Uterus (tissue), 4 donors: ENCODE data around the gene ZFP36L2. TPM values are rescaled to one million over a fixed set of nuclear protein-coding genes. Genes with fewer than 3 reads are reported as not detected.
A peak's percentile ranks its signal among the peaks of the same experiment; 100 is the strongest.

Experiments used
- DNase-seq, 2 donors: peaks; one replicate each; pipeline ENCODE4 v3.0.0-alpha.2; 2019 to 2020
- H3K27ac ChIP-seq, 2 donors: fragments of 200-600 bp; sonication (generic); 1 replicate in 1 of 2; 2 replicates in 1 of 2; pipeline ENCODE4 v1.5.1; 2016 to 2018
- H3K27me3 ChIP-seq, 2 donors: fragments of 200-600 bp; sonication (generic); one replicate each; pipeline ENCODE4 v1.5.1; 2018 to 2019; ENCODE audit warnings: control low read depth in 1 of 2
- H3K36me3 ChIP-seq, 2 donors: fragments of 200-600 bp; sonication (generic); one replicate each; pipeline ENCODE4 v1.5.1; 2019; ENCODE audit warnings: control low read depth in 1 of 2
- H3K4me1 ChIP-seq, 2 donors: fragments of 200-600 bp; sonication (generic); one replicate each; pipeline ENCODE4 v1.5.1; 2018 to 2019; ENCODE audit warnings: control low read depth in 1 of 2
- H3K4me3 ChIP-seq, 2 donors: fragments of 200-600 bp; sonication (generic); 1 replicate in 1 of 2; 2 replicates in 1 of 2; pipeline ENCODE4 v1.5.1; 2018 to 2019; ENCODE audit warnings: mild to moderate bottlenecking in 1 of 2
- H3K9me3 ChIP-seq, 2 donors: fragments of 200-600 bp; sonication (generic); one replicate each; pipeline ENCODE4 v1.5.1; 2019; ENCODE audit warnings: control low read depth in 1 of 2
- POLR2A ChIP-seq, 2 donors: fragments of 450-650 bp; IDR thresholded peaks; one replicate each; pipeline ENCODE4 v1.6.1; 2016; ENCODE audit warnings: antibody characterized with exemption in 2 of 2, mild to moderate bottlenecking in 1 of 2, moderate library complexity in 1 of 2
- intact Hi-C: fragments of 100-400 bp; cut with DNase I; formaldehyde crosslinking; loops from one replicate; pipeline ENCODE4 v1.15.1; 2023; ENCODE audit warnings: low total_unique reads
- total RNA-seq, 4 donors: library from RNA; depleted of rRNA in 3 of 4; stranded (reverse); fragments of >200 nt in 3 of 4; gene quantifications; one replicate each; pipeline versions ENCODE4 v1.1.0 to v1.2.4, GENCODE V29; 2014 to 2023
- TF ChIP-seq, protein P1 (sequence below), 4 experiments: fragments of 200-600 bp in 2 of 4; fragments of 450-650 bp in 2 of 4; sonication (generic) in 2 of 4; IDR thresholded peaks; one replicate each; pipeline ENCODE4 v1.5.1; 2016 to 2019; ENCODE audit warnings: antibody characterized with exemption in 4 of 4, mild to moderate bottlenecking in 2 of 4, moderate library complexity in 1 of 4
- donor health status: DM: yes; HTN: yes; CAD: no.

ZFP36L2 gene, protein sequence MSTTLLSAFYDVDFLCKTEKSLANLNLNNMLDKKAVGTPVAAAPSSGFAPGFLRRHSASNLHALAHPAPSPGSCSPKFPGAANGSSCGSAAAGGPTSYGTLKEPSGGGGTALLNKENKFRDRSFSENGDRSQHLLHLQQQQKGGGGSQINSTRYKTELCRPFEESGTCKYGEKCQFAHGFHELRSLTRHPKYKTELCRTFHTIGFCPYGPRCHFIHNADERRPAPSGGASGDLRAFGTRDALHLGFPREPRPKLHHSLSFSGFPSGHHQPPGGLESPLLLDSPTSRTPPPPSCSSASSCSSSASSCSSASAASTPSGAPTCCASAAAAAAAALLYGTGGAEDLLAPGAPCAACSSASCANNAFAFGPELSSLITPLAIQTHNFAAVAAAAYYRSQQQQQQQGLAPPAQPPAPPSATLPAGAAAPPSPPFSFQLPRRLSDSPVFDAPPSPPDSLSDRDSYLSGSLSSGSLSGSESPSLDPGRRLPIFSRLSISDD
- total RNA-seq = 100 to 1,000 TPM in 1 of 4 donors, 10 to 100 TPM in 3; 18.2 to 209 (median 67.2) TPM

DNA sequence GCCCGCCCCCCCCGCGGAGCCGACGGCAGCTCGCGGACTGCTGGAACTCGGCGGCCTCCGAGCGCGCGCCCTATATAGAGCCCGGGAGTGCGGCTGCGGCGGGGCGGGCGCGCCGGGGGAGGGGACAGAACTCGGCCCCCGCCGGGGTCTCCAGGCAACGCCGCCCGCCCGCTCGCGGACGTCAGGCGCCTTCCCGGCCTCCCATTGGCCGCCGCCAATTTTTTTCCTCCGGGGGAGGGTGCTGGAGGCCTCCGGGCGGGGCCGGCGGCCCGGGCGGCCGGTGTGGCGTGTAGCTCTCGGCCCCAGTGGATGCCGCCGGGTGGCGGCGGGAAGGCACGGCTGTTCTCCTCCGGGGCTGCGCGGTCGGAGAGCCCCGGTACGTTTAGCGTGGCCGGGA, at the start of gene ZFP36L2:
ZFP36L2 (minus strand) TSS at position 49 of the 397 bp plus-strand sequence. CDS start 291 bp downstream, outside the sequence.
- Histone ChIP-seq H3K4me3 (peak within 1 kb of the TSS; percentile 90 to 94), H3K36me3 (no peaks in the 10 kb centered on the region), H3K4me1 (peaks cover 0 to 7% of the 10 kb centered on the region in 2 donors), H3K27ac (peak within 1 kb of the TSS; percentile 98 to 99), H3K9me3 (no peaks in the 10 kb centered on the region), H3K27me3 (no peaks in the 10 kb centered on the region)
- TF ChIP-seq, protein P1, sequence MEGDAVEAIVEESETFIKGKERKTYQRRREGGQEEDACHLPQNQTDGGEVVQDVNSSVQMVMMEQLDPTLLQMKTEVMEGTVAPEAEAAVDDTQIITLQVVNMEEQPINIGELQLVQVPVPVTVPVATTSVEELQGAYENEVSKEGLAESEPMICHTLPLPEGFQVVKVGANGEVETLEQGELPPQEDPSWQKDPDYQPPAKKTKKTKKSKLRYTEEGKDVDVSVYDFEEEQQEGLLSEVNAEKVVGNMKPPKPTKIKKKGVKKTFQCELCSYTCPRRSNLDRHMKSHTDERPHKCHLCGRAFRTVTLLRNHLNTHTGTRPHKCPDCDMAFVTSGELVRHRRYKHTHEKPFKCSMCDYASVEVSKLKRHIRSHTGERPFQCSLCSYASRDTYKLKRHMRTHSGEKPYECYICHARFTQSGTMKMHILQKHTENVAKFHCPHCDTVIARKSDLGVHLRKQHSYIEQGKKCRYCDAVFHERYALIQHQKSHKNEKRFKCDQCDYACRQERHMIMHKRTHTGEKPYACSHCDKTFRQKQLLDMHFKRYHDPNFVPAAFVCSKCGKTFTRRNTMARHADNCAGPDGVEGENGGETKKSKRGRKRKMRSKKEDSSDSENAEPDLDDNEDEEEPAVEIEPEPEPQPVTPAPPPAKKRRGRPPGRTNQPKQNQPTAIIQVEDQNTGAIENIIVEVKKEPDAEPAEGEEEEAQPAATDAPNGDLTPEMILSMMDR (IDR thresholded peaks at IDR 0.05) = peak in 2 of 4 experiments; percentile 17 to 39
- peak; percentile 97 for TF ChIP-seq POLR2A (IDR thresholded peaks at IDR 0.05)
- peak; percentile 96 to 97 for DNase-seq
- intact Hi-C loops = loop anchor here (5.0 to 10.0 kb wide), 3 partner anchors 258 to 399 kb away; no protein-coding TSS in a partner anchor

DNA sequence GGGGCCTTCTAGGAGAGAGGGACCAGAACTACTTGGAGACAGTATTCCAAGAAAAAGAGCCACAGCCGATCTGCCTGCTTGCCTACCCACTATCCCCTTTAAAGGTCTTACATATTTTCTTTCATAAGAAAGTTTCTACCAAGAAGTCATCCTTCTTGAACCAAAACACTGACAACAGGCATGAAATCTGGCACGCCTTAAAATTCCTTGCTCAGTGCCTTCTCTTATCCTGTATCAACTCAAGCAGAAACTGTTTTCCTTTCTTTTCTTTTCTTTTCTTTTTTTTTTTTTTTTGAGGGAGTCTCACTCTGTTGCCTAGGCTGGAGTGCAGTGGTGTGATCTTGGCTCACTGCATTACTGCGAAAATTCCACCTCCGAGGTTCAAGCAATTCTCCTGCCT, 48.3 kb upstream of the ZFP36L2 start:
- H3K36me3 ChIP-seq = no peaks in the 10 kb centered on the region
- DNase-seq = no peak
- no peaks in the 10 kb centered on the region for H3K9me3 ChIP-seq
- no peak overlapping the region for H3K4me3 ChIP-seq
- TF ChIP-seq, protein P1 (IDR thresholded peaks at IDR 0.05) = no peak
- TF ChIP-seq POLR2A (IDR thresholded peaks at IDR 0.05) = no peak
- intact Hi-C loops = no loop called here
- H3K27me3 ChIP-seq = no peaks in the 10 kb centered on the region
- peaks cover 7 to 8% of the 10 kb centered on the region in 2 donors for H3K4me1 ChIP-seq
- H3K27ac ChIP-seq = peak overlapping the region; percentile 81 to 85

DNA sequence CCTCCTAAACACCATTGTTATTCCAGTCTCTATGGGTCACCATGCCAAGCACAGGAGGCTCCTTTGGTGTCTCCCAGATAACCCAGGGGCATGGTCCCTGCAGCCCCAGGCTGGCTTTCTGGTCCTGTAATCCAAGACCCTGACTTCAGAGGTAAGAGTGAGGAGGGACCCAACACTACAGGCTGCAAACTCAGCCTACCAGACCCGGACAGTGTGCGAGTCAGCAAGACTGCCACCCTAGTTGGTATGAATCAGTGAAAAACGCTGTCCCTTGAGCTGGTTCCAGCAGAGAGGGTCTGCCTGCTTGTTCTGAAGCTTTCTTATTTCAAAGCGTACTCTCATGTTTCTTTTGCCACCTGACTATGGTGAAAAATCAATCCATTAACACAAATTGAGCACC, 47.6 kb upstream of the ZFP36L2 start:
- no peaks in the 10 kb centered on the region for H3K36me3 ChIP-seq
- peaks cover 8 to 13% of the 10 kb centered on the region in 2 donors for H3K4me1 ChIP-seq
- H3K27ac ChIP-seq = peak overlapping the region; percentile 81 to 85
- DNase-seq = no peak
- intact Hi-C loops = no loop called here
- H3K27me3 ChIP-seq = no peaks in the 10 kb centered on the region
- no peaks in the 10 kb centered on the region for H3K9me3 ChIP-seq
- H3K4me3 ChIP-seq = no peak overlapping the region
- TF ChIP-seq, protein P1 (IDR thresholded peaks at IDR 0.05) = no peak
- no peak for TF ChIP-seq POLR2A (IDR thresholded peaks at IDR 0.05)

DNA sequence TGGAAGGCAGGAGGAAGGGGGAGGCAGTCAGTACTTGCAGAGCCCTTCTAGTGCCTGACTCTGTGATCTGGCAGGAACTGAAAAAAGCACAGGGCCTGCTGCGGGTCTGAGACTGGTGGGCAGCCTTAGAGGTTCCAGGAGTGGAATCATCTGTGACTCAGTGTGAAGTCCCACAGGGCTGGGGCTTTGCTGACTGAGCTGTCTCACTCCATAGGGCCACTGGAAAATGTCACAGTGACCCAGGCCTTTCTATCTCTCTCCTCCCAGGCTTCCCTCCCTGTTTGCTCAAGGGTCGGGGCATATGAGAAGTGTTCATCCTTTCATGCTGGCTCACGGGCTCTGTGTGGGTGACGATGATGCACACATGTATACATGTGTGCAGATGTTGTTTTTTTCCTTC, 47.1 kb upstream of the ZFP36L2 start:
- intact Hi-C loops = no loop called here
- no peaks in the 10 kb centered on the region for H3K27me3 ChIP-seq
- no peaks in the 10 kb centered on the region for H3K36me3 ChIP-seq
- no peak overlapping the region for H3K4me3 ChIP-seq
- TF ChIP-seq POLR2A (IDR thresholded peaks at IDR 0.05) = no peak
- TF ChIP-seq, protein P1 (IDR thresholded peaks at IDR 0.05) = no peak
- H3K27ac ChIP-seq = peak overlapping the region; percentile 81 to 85
- DNase-seq = peak; percentile 54 to 78
- H3K4me1 ChIP-seq = peaks cover 10 to 16% of the 10 kb centered on the region in 2 donors
- H3K9me3 ChIP-seq = no peaks in the 10 kb centered on the region
